EH (cell line): Measurements from ENCODE around the gene URI1.
"Not testable (repeated sequence)": the region's sequence is repeated elsewhere in the genome, so short reads cannot be mapped to it uniquely, and the experiment has no call there.

ENCODE experiments used
- DNase-seq: peaks from one replicate; pipeline ENCODE4 v3.0.0-alpha.2; 2015; ENCODE audit warnings: low read depth

URI1 gene

GRCh38 chr19:29942404-29943261 lies 594 bp downstream of the URI1 start:
- DNase-seq, result peak; percentile 60

- no peak for DNase-seq
These were observed 1.6 kb downstream of the URI1 start for GRCh38 chr19:29943615-29944014.

- DNase-seq, result no peak
These were observed 2.5 kb downstream of the URI1 start for GRCh38 chr19:29944390-29945012.

DNA sequence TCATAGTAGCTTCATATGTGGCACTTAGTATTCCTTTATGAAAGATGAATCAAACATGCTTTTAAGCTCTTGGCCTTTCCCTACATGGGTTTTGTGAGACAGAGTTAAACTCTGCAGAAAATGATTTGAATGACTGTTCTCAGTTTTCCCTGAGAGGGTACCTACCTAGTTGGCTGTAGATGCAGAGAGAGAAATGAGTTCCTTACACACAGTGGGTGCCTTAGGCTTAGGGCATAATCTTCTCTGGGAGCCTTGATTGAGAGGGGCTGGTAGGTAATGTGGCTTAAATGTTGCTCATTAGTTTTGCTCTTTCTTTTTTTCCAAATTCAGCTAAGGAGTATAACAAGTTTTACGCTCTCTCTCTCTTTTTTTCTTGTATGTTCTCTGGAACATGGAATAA lies 3.0 kb downstream of the URI1 start:
- DNase-seq, result no peak

DNA sequence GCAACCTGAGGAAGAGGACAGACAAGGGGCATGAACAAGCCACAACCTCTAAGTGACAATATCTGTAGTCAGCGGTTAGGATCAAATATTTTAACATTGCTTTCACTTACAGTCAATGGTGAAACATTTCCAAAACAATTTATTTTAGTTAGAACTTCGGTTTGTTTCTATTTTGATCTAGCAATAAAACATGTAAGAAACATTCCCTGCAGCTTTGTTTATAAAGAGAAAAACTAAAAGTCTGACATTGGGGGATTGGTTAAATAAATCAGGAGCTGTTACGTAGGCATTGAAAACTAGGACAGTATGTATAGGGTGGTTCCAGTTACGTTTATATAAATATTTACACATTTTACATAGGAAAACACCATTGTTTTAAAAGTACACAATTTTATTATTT lies 3.4 kb downstream of the URI1 start:
- peak; percentile 36 for DNase-seq

DNA sequence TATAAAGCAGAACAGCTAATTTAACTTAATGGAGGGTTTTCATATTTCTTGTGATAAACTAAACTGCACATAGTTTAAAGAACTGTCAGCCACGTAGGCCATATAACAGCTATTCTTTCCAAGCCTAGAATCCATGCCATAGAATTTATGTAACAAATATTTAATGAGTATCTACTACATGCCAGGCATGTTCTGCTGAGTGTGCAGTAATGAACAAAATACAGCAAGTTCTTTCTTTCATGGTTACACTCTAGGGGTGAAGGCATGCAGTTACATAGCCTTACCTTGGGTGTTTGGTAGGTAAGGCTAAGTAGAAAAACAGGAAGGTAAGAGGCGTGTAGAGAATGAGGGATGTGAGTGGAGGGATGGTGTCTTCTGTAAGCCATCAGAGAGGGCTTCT lies 4.6 kb downstream of the URI1 start:
- DNase-seq, result no peak

DNA sequence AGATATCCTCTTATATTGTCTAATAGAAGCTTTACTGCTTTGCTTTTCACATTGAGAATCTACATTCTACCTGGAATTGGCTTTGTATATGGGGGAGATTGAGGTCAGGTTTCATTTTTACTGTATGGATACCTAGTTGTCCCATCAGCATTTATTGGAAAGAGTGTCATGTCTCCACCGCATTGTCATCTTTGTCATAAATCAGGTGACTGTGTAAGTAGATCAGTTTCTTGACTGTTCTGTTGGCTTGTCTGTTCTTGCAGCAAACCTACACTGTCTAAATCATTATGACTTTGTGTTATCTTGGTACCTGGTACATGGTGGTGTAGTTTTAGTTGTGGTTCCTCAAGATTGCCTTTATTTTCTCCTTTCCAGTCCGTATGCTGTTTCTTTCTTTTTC lies 5.8 kb downstream of the URI1 start:
- DNase-seq, result no peak

DNA sequence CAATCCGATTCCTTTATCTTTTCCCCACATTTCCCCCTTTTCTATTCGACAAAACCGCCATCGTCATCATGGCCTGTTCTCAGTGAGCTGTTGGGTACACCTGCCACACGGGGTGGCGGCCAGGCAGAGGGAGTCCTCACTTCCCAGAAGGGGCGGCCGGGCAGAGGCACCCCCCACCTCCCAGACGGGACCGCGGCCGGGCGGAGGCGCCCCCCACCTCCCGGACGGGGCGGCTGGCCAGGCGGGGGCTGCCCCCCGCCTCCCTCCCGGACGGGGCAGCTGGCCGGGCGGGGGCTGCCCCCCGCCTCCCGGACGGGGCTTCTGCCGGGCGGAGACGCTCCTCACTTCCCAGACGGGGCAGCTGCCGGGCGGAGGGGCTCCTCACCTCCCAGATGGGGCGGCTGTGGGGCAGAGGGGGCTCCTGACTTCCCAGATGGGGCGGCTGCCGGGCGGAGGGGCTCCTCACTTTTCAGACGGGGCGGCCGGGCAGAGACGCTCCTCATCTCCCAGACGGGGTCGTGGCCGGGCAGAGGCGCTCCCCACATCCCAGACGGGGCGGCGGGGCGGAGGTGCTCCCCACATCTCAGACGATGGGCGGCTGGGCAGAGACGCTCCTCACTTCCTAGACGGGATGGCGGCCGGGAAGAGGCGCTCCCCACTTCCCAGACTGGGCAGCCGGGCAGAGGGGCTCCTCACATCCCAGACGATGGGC lies 6.9 kb downstream of the URI1 start:
- not testable (repeated sequence) for DNase-seq

DNA sequence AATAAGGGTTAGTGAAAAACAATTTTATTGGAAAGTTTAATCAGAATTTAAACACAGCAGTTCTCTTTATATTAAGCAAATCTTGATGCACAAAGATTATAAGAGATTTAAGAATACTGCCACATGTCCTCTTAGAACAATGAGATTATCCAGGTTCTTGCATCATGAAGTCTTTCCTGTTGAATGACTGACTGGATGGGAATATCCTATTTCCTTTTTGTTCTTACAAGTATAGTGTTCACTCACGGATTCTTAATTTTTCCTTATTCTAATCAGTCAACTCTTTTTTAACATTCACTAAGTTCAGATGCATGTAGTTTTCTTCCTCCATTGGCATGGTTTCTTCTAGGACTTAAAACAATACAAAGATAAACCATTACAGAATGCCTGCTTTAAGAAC lies 10.1 kb downstream of the URI1 start:
- DNase-seq, result no peak

- DNase-seq, result no peak
These were observed 10.6 kb downstream of the URI1 start for GRCh38 chr19:29952646-29953045.

DNA sequence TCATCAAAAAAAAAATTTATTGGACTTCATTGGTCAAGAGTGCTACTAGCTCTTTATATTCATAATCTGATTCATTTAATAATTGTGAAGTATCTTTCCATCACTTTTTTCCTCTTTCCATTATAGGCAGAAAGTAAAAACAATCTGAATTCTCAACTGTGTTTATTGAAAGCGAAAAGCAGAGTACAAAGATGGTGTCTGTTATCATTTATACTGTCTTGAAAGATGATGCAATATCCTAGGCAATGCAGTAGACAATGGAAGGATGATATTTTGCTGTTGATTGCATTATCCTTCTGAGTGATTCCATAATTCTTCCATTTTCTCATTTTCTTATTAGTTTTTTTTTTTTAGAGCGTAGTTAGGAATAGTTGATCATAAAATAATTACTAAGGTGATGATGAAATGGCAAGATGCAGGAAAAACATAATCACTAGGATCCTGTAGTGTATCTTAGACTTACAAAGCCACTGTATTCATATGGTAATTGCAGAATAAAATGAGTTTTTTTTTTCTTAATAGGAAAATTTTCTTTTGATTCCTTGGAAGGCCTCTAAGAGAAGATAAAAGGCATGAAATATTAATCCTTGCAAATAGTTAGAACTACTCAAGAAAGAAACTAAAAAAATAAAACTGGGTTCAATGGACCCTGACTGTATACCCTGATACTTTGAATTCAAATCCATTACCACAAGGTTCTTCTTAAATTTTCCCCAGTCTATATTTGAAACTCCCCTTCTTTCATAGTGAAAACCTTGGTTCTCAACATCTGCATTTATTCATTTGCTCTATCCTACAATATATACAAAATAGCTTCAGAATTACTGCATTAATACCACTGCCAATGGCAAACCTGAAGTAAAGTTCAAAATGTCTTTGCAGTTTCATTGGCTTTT lies 11.6 kb downstream of the URI1 start:
- no peak for DNase-seq

- no peak for DNase-seq
These were observed 14.8 kb downstream of the URI1 start for GRCh38 chr19:29956855-29957254.

DNA sequence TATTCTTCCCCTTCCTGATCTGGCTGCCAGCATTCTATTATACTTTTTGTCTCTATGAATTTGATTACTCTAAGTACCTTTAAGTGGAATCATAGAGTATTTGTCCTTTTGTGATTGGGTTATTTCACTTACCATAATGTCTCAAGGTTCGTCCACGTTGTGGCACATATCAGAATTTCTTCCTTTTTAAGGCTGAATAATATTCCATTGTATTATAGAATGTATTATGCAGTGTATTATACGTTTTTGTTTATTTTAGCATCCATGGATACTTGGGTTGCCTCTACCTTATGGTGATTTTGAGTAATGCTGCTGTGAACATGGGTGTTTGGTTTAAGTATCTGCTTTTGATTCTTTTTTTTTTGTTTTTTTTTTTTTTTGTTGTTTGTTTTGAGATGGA lies 19.3 kb downstream of the URI1 start:
- no peak for DNase-seq

DNA sequence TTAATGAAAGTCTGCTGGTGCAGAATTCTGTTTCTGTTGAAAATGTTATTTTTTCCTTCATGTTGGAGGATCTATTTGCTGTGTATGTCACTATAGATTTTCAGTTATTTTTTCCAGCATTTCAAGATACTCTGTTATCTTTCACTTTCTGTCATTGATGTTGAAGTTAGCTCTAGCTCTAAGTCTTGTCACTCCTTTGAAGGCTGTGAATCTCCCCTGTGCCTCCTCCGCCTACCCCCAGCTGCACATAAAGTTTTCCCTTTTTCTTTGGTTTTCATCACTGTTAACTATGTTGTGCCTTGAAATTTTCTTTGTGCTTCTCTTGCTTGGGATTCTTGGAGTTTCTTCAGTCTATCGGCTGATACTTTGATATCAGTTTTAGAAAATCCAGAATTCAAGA lies 20.8 kb downstream of the URI1 start:
- no peak for DNase-seq

DNA sequence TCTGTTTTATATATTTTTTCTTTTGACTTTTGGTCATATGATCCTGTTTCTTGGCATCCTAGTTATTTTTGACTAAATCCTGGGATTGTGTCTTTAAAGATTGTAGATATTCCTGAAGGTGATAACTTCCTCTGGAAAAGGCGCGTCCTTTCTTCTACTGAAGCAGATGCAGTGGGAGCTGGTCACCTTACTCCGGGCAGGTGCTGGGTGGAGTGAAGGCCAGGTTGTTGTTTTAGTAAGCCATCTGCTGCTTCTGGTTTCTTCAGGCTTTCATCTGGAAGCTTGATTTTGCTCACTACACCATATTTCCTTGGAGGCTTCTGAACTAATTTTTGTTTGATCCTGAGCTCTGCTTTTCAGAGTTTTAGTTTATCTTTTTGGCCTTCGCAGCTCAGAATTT lies 21.5 kb downstream of the URI1 start:
- no peak for DNase-seq

DNA sequence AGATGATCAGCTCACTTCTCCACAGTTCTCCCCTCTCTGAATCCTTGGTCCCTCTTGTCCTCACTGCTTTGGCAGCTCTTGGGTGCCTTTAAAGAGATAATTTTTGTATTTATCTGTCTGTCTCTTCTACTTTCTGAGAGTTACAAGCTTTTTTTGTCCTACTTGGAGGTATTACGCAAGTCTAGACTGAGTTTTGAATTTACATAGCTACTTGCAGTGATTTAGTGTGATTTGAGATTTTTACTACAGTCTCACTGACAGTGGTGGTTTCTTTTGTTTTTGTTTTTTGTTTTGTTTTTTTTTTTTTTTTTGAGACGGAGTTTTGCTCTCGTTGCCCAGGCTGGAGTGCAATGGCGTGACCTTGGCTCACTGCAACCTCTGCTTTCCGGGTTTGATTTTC lies 22.1 kb downstream of the URI1 start:
- DNase-seq, result peak; percentile 25

DNA sequence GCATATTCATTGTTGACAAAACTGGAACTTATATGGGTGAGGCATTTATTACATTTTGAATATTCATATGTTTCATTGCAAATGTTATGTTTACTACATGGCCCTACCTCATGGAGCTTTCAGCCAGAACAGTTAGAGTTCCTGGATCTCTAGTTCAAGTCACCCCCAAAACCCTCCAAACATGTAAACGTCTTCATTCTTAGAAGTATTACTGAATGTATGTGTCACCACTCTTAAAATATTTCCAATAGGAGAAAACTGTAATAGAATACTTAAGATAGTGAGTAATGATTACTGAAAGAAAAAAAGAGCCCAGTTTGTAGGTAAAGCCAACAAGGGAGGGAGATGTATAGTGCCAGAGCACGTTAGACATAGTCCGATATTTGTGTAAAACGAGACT lies 23.5 kb downstream of the URI1 start:
- DNase-seq, result peak; percentile 73

GRCh38 chr19:29966142-29966541 lies 24.1 kb downstream of the URI1 start:
- DNase-seq, result not testable (repeated sequence)

DNA sequence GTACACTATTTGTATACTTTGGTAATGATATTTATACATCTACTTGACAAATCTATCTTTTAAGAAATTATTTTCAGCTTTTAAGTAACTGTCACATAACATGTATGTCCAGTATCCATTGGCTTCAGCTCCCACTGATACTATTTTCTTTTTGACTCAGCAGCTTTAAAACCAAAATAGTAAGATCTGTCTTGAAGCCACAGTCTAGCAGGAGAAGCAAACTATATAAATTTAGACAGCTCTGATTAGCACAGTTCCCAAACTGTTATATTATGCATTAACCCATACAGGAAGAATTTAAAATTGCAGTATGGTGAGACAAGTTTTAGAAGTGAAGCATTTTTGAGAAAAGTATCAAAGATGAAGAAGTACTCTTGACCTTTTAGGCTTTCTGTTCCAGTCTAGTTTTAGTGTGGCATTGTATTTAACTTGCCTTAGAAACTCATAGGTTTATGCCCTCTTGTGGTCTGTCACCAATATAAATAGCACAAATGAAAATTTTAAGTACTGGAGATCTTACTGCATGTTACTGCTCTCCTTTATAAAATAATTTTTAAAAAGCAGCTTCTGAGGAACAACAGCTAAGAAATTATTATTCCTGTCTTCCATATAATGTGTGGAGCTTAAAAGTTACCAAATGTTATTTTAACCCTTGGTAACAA lies 24.7 kb downstream of the URI1 start:
- DNase-seq, result peak; percentile 36

DNA sequence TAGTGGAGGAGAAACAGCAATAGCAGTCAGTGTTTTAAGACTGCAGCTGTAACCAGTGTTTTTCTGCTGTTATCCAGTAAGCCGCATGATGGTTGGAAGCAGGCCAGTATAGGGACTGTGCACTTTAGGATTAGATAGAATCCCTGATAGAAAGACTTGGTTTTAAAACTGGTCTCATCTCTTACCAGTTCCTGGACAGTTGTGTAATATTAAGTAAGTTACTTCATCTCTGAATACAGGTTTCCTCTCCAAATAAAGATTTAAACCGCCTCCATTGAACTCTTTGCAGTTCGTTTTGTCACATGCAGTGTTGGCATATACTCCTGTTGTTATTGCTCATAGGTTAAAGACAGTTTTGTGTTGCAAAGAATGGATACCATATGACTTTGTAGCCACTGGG lies 25.6 kb downstream of the URI1 start:
- no peak for DNase-seq

DNA sequence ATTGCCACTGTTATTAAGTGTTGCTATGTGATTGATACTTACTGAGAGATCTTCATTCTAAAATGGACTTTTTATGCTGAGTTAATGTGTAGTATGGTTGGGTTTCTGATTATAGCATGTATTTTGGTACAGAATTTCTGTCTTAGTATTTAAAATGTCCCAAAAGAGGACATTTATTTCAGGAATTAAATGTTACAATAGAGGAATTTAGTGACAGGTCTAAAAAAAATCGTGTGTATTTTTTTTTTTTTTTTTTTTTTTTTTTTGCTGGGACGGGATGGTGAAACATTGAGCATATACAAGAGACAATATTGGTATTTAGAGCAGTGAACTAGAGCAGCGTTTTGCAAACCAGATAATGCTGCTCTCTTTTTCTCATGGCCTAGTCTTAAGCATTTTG lies 27.9 kb downstream of the URI1 start:
- no peak for DNase-seq

GRCh38 chr19:29971002-29971401 lies 29.0 kb downstream of the URI1 start:
- DNase-seq, result no peak
